ENCODE results near the gene GPR39.

Gene GPR39

DNA sequence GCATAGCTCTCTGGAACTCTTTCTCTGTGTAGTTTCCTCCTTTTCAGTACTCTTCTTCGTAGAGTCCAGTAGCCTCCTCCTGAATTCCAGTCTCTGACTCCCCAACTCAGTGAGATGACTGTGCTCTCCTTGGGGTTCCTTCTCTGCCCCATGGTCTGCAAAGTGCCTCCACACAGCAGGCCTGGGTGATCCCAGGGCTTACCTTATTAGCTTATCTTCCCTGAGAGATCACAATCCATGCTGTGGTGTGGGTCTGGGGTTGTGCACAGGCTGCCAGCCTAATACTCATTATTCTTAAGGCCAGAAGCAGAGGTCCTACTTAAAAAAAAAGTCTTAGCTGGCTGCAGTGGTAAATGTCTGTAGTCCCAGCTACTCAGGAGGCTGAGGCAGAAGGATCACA lies 4.6 kb upstream of the GPR39 start:
- no peak for DNase-seq (ENCODE audit: low read depth in 2 of 3, low spot score in 2 of 3)

DNA sequence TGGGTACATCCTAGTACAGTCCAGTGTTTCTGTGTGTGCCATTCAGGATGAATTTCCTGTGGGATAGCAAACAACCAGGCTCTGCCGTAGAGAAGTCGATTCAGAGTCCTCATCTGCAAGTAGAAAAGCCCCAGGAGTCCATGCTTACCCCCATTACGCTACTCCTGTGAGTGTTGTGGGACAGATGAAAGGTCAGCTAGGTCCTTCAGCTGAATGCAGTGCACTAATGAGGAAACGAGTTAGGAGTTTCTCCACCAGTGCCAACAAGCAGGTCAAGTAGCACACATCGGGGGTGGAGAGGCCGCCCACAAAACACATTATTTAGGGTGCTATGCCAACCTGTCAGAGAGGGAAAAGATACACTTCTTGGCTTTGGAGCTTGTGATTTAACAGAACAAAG lies 2.5 kb upstream of the GPR39 start:
- no peak for DNase-seq (ENCODE audit: low read depth in 2 of 3, low spot score in 2 of 3)

DNA sequence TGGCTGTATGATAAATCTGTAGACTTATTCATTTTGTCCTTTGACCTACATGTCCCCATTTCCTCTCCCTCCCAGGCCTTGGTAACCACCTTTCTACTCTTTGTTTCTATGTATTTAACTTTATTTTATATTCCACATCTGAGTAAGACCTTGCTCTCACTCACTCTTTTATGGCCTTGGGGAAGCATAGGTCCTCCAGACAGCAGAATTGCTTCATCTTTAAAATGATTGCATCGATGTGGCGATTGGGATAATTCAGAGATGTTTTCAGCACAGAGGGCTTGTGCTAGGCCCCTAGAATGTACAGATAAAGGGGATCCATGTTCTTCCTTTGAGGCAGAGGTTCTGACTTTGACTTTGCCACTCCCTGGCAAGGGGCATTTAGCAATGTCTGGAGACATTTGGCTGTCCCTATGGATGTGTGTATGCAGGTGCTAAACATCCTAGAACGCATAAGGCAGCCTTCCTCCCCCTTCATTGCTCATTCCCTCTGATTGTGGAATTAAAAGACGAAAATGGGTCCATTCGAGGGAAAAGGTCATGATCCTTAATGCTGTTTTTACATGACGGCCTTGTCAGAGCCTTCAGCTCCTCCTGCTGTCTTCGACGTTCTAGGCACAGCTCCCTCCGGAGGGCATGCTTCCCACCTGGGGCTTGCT lies 1.2 kb upstream of the GPR39 start:
- no peak for DNase-seq (ENCODE audit: low read depth in 2 of 3, low spot score in 2 of 3)

DNA sequence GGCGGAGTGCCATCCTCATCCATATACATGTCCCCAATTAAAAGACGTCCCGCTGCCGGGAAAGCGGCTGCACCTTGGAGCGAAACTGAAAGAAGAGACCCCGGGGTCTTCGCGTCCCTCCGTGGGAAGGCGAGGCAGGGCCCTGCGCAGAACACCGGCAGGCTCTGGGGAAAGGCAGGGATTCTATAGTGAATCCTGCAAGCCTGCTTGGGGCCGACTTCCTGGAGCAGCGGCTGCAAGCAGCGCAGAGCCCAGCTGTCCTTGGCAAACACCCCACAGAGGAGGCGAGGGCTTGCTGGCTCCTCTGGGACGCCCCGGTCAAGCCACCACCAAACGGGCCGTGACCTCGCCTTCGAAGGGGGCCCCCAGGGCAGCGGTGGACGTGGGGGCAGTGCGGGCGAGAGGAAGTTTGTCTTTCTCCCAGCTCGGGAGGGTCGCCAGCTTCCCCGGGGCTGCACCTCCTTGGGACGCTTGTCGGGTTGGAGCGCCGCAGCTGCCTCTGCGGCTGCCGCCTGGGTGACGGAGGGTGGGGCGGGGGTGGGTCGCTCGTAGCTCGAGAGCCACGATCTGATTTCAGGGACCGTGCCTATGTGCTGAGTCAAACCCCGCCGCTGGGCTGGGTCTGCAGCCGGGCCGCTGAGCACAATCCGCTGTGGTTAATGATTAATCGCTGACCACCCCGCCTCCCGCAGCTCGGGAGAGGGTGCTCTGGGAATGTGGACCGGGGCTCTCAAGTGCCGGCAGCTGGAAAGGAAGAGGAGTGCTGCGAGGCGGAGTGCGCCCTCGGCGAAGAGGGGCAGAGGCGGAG lies 486 bp upstream of the GPR39 start:
- no peak for DNase-seq (ENCODE audit: low read depth in 2 of 3, low spot score in 2 of 3)

DNA sequence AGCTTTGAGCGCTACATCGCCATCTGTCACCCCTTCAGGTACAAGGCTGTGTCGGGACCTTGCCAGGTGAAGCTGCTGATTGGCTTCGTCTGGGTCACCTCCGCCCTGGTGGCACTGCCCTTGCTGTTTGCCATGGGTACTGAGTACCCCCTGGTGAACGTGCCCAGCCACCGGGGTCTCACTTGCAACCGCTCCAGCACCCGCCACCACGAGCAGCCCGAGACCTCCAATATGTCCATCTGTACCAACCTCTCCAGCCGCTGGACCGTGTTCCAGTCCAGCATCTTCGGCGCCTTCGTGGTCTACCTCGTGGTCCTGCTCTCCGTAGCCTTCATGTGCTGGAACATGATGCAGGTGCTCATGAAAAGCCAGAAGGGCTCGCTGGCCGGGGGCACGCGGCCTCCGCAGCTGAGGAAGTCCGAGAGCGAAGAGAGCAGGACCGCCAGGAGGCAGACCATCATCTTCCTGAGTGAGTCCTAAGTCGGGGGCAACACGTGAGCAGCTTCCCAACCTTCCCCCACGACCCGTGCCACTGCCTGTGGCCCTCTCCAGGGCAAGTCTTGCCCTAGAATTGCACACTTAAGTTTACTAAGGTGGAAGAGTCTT lies 928 bp downstream of the GPR39 start:
- DNase-seq (ENCODE audit: low read depth in 2 of 3, low spot score in 2 of 3): no peak

DNA sequence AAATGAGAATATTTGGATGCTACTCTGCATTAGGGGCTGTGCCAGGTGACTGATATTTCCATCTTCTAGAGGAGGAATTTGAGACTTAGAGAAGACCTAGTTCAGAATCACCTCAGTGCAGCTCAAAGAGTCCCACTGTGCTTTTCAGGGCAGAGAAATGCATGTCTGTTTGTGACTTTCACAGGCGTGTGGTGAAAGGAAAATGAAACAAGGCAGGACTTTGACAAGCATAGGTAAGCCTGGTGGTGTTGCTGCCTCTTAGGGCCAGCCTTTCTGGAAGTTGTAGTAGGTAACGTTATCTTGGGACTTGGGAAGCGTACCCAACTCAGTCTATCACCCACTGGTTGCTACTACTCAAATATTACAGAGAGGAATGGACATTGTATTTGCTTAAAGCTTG lies 2.6 kb downstream of the GPR39 start:
- no peak for DNase-seq (ENCODE audit: low read depth in 2 of 3, low spot score in 2 of 3)

DNA sequence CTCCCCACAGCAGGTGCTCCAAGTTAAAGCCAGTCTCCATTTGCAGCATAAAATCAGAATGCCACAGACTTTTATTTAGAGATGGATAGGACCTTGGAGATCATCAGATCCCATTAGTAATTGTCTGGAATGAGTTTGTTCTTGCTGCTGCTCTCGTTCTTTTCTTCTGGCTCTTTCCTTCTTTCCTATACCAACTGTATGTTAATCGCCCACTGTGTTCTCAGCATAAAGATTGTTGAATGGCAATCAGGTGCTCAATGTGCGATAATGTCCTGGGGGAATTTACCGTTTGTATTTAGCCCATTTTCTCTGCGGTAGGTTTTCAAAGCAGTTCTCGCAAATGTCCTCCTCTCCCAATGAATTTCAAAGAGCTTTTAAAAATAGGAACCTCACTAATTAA lies 3.3 kb downstream of the GPR39 start:
- DNase-seq (ENCODE audit: low read depth in 2 of 3, low spot score in 2 of 3): no peak

DNA sequence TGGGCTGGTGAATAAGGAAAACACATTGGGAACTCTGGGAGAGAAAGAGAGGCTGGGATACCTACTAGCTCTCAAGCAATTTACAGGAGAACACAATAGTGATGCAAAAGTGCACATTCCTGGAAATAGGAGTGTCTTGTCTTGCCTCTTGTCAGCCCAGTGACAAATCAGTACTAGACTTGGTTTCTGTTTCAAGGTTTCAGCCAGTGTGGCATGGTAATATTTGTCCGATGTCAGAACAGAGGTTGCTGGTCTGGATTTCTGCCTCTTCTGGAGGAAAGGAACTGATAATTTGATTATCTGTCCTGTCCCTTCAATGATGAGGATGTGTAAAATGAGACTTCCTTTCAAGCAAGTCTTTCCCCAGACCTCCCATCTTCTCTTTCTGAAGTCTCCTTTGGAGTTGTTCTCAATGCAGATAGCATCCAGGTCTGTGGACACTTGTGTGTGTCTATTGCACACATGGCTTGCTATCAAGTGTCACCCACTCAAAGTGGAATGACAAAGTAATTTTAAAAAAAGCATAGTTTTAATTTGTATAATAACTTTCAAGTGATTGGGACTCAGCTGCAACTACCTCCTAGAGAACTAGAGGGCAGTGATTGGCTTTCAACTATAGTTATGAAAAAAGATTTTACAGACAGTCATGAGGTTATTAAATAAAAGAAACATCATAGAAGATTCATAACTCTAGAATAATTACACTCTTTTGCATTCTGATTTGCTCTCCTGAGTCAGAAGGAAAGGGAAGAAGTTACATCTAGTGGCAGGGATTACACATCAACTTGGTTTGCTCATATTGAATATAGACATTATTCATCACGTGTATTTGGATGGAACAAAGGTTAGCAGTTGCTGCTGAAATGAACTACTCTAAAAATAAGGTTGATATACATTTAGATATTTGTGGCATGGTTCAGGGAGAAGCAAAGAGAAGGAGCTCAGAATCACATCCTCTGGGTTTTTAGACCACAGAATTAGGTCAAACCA lies 4.5 kb downstream of the GPR39 start:
- DNase-seq (ENCODE audit: low read depth in 2 of 3, low spot score in 2 of 3): no peak

DNA sequence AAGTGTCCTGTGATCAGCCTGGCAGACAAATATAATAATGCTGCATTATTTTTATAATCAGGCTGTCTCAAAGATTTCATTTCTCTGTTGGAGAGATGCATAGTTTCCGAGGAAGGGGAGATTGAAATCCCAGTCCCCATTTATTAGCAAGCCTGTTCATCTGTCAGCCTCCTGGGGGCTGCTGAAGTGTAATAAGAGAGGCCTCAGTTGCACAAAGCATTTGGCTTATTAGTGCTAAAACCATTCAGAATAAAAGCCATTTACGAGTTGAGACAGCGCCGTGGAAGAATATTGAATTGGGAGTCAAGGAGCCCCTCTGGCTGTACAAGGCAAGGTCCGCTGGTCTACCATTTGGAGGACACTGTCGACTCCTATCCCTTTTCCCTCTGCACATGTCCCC lies 6.1 kb downstream of the GPR39 start:
- DNase-seq (ENCODE audit: low read depth in 2 of 3, low spot score in 2 of 3): no peak

DNA sequence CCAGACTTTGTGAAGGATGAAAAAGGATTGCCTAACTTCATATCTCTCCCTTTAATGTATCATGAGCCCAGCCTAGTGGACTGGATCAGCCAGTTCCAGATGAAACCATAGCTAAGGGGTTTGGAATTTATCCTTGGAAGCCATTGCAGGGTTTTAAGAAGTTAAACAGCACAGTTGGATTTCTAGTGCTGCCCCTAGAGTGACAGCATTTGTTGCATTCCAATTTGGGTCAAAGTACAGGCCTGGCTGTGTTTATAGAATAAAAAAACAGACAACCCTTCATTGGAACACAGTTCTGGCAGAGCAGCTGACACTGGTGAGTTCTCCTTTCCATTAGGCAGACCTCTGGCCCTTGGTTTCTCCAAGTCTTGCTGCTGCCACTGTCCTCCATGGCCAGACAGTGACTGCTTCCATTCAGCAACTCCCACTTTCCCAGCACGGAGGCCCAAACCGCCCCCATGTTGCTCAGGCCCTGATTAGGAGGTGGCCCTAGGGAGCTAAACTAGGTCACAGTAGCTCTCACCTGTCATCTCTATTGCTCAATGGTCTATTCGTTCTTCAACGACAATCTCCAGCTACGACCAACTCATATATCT lies 8.0 kb downstream of the GPR39 start:
- no peak for DNase-seq (ENCODE audit: low read depth in 2 of 3, low spot score in 2 of 3)

DNA sequence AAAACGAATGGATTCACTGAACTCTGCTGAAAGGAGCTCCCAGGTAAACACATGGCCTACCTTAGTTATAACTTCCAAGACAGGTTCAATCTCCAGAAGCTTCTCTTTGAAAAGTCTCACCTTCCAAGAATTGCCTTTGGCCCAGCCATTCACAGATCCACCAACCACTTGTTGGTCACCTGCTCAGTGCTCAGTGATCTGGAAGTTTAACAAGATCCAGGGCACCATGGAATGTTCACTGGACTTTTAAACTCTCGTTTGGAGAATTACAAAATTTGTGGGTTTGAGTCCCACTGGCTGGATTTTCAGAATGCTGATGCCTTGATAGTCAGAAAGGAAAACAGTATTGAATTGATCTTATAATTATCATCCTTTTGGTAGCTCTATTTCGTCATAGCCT lies 9.4 kb downstream of the GPR39 start:
- no peak for DNase-seq (ENCODE audit: low read depth in 2 of 3, low spot score in 2 of 3)

DNA sequence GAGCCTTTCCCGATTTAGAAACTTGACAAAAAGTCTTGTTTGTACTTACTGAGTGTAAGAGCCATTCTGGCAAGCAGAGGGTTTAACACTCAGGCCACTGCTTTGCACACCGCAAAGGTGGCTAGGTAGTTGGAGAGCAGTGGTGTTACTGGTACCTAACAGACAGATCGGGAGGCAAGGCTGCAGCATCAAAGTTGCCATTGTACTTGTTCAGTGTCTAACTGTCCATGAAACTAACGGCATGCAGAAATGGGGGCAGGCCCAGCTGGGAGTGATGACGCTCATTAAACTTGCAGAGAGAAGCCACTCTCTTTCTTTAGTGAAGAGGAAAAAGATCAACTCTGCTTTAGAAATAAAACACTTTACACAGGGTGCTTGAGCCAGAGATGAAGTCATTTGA lies 10.1 kb downstream of the GPR39 start:
- DNase-seq (ENCODE audit: low read depth in 2 of 3, low spot score in 2 of 3): no peak

DNA sequence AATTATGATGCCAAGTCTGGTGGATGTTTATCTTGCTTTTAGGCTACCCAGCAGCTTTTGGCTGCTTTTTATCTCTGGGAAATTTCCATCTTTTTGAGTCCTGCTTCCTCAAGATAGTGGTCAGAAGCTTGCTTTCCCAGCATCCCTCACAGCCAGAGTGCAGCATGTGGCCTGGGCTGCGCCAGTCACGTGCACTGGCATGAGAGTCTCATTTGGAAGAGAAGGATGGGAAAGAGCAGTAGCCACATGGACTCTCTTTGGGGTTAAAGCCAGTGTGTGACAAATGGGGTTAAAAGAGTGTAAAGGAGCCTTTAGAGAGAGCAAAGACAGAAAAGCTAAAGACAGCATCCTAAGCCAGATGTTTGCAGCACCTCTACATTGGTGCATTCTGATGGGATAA lies 12.7 kb downstream of the GPR39 start:
- no peak for DNase-seq (ENCODE audit: low read depth in 2 of 3, low spot score in 2 of 3)

DNA sequence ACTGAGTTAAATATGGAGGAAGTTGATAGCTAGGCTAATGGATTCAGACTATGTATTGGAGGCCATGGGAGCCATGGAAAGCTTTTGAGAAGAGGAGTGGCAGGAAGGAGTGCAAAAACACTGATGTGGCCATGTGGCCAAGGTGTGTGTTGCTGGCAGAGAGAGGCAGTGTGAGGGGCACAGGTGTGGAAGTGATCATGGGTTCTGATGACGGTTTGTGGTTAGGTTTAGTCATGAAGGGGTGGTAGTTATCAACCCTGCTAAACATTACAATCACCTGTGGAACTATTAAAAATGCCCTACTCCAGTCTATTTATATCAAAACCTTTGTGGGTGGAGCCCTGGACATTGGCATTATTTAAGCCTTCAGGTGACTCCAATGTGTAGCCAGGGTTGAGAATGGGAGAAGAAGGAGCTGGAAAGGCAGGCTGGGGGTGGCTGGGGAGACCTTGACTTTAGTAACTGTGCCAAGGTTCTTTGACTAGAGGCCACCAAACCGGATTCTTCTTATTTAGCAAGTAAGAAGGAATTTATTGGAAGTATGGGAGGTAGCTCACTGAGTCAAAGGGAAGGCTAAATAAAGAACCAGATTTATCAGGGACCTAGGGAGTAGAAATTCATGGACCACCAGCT lies 13.5 kb downstream of the GPR39 start:
- no peak for DNase-seq (ENCODE audit: low read depth in 2 of 3, low spot score in 2 of 3)

DNA sequence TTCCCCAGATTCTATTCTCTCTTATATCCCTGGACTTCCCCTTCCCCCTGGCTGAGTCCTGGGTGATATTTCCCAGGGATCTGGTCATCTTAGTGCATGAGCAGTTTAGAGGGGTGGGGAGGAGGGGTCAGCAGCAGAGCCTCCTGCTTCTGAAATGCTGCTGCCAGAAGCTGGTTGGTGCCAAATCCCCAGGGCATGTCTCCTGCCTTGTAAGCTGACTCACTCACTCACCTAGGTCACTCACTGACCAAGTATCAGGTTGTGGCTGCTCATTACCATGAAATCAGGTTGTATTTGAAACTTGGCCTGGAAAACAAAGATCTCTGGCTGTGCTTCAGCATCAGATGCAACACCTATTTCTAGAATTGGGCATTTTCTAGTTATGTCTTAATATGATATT lies 14.3 kb downstream of the GPR39 start:
- no peak for DNase-seq (ENCODE audit: low read depth in 2 of 3, low spot score in 2 of 3)

DNA sequence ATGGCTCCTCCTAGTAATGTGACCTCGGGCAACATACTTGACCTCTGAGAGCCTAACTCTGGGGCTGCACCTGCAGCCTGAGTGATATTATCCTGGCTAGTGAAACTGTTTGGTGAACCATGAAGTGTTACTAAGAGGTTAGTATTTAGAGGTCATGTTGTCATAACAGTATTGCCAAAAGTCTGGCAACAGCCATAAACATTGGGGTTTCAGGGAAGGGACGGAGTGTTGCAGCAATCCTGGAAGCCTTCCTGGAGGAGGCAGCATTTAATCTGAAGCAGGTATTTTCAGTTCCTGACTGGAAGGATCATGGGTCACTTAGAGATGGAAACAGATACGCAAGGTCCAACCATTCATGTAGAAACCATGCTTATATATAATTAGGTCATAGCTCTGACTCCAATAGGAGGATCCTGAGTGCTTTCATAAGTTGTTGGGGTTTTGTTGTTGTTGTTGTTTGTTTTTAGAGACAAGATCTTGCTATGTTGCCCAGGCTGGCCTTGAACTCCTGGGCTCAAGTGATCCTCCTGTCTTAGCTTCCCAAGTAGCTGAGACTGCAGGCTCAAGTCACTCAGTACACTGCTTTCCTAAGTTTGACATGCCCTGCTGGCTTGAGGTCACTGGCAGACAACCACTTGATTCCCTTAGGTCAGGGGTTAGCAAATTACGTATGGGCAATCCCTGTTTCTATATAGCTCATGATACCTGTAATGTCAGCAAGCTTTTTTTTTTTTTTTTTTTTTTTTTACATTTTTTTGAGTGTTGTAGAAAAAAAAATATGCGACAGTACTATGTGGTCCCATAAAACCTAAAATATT lies 21.5 kb downstream of the GPR39 start:
- no peak for DNase-seq (ENCODE audit: low read depth in 2 of 3, low spot score in 2 of 3)

DNA sequence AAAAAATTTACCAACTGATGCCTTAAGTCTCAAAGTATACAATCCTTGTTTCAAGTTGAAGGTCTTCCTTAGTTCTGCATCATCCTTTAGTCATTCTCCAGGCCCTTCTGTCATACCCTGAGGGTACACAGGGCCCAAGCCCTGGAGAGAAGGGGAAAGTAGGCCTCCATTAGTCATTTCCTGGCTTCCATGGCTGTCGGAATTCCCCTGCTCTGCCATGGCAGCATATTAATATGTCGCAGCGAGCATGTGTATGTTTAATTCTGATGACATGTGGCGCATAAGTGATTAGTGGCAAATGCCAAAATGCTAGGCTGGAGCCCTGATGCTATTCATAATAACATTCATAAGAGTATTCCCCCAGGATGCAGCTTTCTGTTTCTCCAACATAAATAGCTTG lies 22.1 kb downstream of the GPR39 start:
- DNase-seq (ENCODE audit: low read depth in 2 of 3, low spot score in 2 of 3): no peak

DNA sequence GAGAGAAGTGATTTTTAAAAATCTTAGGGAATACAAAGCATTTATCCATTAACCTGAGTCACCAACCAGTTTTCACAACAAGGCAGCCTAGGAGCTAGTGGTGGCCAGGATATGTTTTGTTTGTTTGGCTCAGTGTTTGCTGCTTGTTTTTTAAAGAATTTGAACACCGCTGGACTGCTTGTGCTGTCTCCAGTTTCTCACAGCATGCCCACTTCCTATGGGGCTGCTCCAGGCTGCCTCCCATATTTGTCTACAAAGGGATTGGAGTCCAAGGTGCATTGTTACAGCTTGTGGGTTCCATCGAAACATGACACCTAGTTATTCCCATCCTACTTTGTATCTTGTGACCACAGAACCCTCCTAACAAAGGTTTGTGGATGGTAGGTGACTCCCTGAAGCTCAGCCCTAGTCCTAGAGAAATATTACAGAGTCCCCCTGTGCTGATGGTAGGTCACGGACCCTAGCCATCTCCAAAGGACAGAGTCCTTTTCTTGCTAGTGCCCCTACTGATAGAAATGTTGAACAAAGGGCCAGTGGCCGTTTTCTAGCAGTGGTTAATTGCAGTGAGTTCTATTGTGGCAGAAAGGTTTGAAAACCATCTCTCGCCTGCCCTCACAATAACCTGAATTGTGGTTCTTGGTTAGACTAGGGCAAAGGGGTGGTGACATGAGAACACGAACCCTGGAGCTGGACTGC lies 23.2 kb downstream of the GPR39 start:
- DNase-seq (ENCODE audit: low read depth in 2 of 3, low spot score in 2 of 3): no peak

DNA sequence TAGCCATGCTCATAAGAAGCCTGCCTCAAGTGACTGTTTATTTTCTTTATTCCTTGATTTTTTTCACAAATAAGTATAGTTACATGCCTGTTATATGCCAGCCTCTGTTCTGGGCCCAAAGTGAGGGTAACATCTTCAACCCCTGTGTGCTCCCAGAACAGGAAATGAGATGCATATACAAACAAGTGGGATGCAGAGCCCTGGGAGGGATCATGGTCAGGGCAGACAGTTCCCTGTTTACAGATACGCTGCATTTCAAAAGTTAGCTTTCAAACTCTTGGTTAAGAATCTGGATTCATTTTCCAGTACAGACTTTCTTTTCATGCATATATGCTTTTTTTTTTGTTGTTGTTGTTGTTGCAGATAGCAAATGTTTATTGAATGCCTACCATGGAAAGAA lies 24.4 kb downstream of the GPR39 start:
- DNase-seq (ENCODE audit: low read depth in 2 of 3, low spot score in 2 of 3): no peak

All from activated CD8-positive, alpha-beta memory T cell treated with anti-CD3 and anti-CD28 coated beads for 48 hours (primary cell).